ENCODE measurements around the gene ESR2.
"Not testable (repeated sequence)": the region's sequence is repeated elsewhere in the genome, so short reads cannot be mapped to it uniquely, and the experiment has no call there.

The ESR2 gene

DNA sequence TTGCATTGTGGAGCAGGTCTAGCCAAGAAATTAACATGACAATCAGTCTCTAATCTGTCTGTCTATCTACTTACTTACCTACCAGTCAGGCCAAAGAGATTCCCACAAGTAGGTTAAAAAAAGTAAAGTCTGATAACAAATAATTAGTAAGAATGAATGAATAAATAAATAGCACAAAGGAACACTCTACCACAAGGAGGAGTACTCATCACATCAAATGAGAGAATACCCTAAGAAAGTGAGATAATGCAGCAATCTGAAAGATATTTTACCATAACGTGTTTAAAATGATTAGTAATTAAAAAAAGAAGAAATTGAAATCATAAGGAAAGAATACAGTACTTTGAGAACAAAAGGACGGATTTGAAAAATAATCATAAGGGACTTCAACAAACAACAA, 254.1 kb downstream of the ESR2 start:
- no peak overlapping the region for H3K4me3 ChIP-seq (ENCODE audit: low read depth in 1 of 2, low read length in 1 of 2)
- no peaks in the 10 kb centered on the region for H3K4me1 ChIP-seq (ENCODE audit: control insufficient read depth in 1 of 2, insufficient read depth in 1 of 2, low read depth in 1 of 2, low read length in 1 of 2)
- no peaks in the 10 kb centered on the region for H3K9me3 ChIP-seq
- H3K27me3 ChIP-seq: no peaks in the 10 kb centered on the region
- no peaks in the 10 kb centered on the region for H3K36me3 ChIP-seq
- no peak overlapping the region for H3K27ac ChIP-seq
- TF ChIP-seq, protein P1, sequence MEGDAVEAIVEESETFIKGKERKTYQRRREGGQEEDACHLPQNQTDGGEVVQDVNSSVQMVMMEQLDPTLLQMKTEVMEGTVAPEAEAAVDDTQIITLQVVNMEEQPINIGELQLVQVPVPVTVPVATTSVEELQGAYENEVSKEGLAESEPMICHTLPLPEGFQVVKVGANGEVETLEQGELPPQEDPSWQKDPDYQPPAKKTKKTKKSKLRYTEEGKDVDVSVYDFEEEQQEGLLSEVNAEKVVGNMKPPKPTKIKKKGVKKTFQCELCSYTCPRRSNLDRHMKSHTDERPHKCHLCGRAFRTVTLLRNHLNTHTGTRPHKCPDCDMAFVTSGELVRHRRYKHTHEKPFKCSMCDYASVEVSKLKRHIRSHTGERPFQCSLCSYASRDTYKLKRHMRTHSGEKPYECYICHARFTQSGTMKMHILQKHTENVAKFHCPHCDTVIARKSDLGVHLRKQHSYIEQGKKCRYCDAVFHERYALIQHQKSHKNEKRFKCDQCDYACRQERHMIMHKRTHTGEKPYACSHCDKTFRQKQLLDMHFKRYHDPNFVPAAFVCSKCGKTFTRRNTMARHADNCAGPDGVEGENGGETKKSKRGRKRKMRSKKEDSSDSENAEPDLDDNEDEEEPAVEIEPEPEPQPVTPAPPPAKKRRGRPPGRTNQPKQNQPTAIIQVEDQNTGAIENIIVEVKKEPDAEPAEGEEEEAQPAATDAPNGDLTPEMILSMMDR (IDR thresholded peaks at IDR 0.05): no peak

DNA sequence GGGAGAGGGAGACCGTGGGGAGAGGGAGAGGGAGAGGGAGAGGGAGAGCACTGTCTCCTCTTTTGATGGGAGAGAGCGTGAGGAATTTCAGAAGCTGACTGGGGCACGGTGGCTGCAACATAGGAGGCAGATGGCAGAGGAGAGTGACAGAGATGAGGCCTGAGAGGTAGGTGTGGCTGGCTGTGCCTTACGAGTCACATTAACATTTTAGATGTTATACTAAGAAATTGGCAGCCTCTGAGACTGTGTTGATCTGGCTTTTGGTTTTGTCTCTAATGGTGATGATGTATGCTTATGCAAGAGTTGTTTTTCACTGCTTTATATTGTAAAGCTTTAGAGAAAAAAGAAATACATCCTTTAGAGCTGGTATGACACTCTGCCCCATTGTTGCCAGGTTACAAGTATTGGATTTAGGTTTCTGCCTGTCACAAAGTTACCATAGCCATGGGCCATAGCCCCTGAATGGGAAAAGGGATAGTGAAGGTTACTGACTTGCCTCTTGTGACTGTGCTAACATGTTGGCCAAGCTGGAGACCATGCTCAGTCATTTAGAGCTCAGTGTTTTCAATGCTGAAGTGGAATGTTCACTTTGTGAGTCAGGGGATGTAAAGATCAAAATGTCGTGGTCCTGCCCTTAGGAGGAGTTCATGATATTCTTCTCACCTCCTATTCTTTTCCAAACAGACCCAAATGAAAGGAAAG, 255.2 kb downstream of the ESR2 start:
- Histone ChIP-seq H3K4me3 (ENCODE audit: low read depth in 1 of 2, low read length in 1 of 2) (no peak overlapping the region), H3K27me3 (no peaks in the 10 kb centered on the region), H3K36me3 (no peaks in the 10 kb centered on the region), H3K9me3 (no peaks in the 10 kb centered on the region), H3K4me1 (ENCODE audit: control insufficient read depth in 1 of 2, insufficient read depth in 1 of 2, low read depth in 1 of 2, low read length in 1 of 2) (no peaks in the 10 kb centered on the region), H3K27ac (no peak overlapping the region)
- TF ChIP-seq, protein P1 (IDR thresholded peaks at IDR 0.05): no peak

DNA sequence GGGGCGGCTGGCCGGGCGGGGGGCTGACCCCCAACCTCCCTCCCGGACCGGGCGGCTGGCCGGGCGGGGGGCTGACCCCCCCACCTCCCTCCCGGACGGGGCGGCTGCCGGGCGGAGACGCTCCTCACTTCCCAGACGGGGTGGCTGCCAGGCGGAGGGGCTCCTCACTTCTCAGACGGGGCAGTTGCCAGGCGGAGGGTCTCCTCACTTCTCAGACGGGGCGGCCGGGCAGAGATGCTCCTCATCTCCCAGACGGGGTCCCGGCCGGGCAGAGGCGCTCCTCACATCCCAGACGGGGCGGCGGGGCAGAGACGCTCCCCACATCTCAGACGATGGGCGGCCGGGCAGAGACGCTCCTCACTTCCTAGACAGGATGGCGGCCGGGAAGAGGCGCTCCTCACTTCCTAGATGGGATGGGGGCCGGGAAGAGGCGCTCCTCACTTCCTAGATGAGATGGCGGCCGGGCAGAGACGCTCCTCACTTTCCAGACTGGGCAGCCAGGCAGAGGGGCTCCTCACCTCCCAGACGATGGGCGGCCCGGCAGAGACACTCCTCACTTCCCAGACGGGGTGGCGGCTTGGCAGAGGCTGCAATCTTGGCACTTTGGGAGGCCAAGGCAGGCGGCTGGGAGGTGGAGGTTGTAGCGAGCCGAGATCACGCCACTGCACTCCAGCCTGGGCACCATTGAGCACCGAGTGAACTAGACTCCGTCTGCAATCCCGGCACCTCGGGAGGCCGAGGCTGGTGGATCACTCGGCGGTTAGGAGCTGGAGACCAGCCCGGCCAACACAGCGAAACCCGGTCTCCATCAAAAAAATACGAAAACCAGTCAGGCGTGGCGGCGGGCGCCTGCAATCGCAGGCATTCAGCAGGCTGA, 256.1 kb downstream of the ESR2 start:
- not testable (repeated sequence) for H3K27ac ChIP-seq; H3K4me3 ChIP-seq (ENCODE audit: low read depth in 1 of 2, low read length in 1 of 2); H3K4me1 ChIP-seq (ENCODE audit: control insufficient read depth in 1 of 2, insufficient read depth in 1 of 2, low read depth in 1 of 2, low read length in 1 of 2); H3K27me3 ChIP-seq; H3K9me3 ChIP-seq; H3K36me3 ChIP-seq

DNA sequence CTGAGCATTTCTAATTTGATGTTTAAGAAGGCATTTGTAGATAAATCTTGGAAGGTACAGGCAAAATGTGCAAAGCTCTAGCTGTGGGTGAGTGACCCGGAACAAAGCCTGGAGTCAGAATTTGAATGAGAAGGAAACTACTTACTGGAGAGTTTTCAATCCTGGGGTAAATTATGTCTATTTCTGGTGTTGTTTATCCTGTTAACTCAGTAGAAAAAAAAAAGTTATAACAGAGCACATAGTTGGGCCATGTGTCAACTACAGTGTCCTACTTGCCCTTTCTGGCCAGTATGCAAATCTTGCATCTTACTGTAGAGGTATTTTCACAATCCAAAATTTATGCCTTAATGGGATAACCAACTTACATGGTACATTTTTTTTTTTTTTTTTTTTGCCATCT, 259.0 kb downstream of the ESR2 start:
- Histone ChIP-seq H3K4me3 (ENCODE audit: low read depth in 1 of 2, low read length in 1 of 2) (no peak overlapping the region), H3K27ac (no peak overlapping the region), H3K4me1 (ENCODE audit: control insufficient read depth in 1 of 2, insufficient read depth in 1 of 2, low read depth in 1 of 2, low read length in 1 of 2) (no peaks in the 10 kb centered on the region), H3K9me3 (no peaks in the 10 kb centered on the region), H3K27me3 (no peaks in the 10 kb centered on the region), H3K36me3 (peaks cover 28% of the 10 kb centered on the region)
- TF ChIP-seq, protein P1 (IDR thresholded peaks at IDR 0.05): no peak

Measured in neutrophil (primary cell).